NT2/D1 (cell line): Measurements from ENCODE around the gene WDR53.

Experiments
- SUZ12 ChIP-seq: IDR thresholded peaks from 2 replicates; pipeline ENCODE4 v1.6.1; 2011; ENCODE audit not compliant: insufficient read length, insufficient read depth; ENCODE audit errors: extremely low read depth
- YY1 ChIP-seq: IDR thresholded peaks from 2 replicates; pipeline ENCODE4 v1.6.1; 2011; ENCODE audit not compliant: insufficient read length, insufficient read depth

GRCh38 chr3:196518966-196519717 is 49.2 kb downstream of the WDR53 start:
- TF ChIP-seq SUZ12 (no peak), YY1 (no peak)
